Embryonic facial prominence (tissue), 1 donor: Measurements from ENCODE around the gene RXRA.
"Not testable (repeated sequence)": the region's sequence is repeated elsewhere in the genome, so short reads cannot be mapped to it uniquely, and the experiment has no call there.

Experiments
- DNase-seq: peaks from one replicate; pipeline ENCODE4 v3.0.0-alpha.2; 2016; ENCODE audit errors: extremely low spot score

Gene RXRA

DNA sequence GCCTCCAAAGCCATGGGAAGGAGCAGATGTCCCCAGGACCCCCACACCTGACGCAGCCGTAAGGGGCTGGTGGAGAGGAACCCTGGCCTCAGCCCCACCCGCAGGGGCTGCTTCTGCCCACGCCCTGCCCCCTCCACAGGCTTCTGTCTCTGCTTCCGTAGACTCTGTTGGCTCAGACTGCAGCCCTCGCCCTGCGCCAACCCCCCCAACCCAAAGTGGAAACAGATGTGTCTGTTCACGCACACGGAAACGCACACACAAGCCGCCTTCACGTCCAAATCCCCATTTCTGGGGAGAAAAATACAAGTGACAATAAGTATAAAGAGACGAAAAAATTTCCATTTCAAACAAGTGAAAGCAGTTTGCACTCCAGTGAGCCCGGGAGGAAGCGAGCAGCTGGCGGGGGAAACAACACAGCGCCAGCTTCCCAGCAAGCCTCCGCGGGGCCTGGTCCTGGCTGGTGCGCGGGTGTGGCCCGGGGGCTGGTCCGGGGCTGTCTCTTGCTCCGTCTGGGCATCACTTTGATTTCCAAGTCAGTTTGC, 32.6 kb upstream of the RXRA start:
- DNase-seq, result peak; percentile 49

DNA sequence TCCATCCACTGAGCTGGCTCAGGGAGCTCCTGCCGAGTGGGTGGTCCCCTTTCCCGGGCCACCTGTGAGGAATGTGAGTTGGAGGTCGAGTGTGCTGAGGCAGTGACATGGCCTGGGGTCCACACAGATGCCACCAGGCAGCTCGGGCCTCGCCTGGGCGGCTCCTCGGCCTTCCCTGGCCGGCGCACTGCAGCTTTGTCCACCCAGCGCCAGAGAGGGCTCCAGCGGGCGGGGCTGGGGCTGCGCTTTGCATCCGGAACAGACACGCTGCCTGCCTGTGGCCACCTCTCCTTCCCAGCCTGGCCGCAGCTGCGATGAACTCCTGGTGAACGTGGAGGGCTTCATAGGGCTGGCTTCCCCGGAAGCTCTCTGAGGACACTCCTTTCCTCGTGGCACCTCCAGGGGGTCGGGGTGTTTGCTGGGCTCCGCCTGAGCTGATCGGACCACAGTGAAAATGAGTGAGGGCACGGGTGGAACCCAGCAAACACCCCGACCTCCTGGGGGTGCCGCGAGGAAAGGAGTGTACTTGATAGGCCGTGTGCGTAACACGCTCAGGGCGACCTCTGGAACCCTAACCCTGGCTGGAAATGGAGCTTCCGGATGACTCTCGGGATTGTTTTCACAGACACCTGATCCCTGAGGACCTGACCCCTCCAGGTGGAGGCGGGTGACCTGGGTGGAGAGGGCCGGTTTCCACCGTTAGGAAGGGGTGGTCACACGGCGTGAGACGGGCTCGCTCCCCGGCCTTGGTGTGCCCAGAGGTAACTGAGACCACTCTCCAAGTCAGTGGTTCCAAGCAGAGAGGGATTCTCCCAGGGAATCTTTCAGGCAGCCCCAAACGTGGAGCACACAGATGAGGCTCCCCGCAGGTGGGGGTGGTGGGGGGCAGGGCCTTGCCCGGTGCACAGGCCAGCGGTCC, 31.8 kb upstream of the RXRA start:
- DNase-seq, result no peak

DNA sequence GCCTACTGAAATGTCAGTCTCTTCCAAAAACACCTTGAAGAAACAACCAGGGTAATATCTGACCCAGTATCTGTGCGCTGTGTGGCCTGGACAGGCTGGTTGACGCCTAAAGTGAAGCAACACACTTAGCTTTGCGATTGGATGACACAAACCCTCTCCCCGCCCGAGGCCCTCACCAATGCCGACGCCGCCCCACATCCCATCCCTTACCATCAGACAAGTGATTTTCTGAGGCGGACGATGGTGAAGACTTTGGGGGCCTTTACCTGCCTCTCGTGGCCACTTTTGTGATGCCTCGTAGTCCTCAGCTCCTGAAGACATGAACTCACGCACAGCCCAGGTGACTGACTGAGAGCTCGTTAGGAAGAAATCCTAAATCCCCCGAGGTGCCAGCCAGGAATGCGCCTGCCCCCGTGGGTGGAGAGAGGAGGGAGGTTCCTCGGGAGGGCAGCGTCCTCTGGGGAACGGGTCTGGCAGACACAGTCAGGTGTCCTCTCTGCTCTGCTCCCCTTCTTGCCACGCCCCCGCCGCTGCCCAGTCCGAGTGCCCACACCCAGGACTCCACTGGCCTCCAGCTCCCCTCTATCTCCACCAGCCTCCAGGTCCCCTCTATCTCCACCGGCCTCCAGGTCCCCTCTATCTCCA, 31.0 kb upstream of the RXRA start:
- no peak for DNase-seq

DNA sequence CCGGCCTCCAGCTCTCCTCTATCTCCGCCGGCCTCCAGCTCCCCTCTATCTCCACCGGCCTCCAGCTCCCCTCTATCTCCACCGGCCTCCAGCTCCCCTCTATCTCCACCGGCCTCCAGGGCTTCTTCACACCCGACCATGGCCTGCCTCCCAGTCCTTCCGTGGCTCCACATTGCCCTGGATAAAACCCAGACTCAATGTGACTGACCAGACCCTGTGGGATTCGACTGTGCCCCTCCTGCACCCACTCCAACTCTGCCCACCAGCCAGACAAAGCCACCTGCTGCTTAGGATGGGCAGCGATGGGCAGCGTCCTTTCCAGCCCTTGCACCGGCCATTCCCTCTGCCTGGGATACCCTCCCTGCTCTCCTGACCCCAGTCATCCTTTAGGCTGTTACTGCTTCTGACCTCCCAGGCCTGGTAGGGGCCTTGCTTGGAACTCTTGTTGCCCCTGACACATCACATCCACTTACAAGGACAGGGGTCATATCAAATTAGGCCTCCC, 30.5 kb upstream of the RXRA start:
- DNase-seq, result no peak

DNA sequence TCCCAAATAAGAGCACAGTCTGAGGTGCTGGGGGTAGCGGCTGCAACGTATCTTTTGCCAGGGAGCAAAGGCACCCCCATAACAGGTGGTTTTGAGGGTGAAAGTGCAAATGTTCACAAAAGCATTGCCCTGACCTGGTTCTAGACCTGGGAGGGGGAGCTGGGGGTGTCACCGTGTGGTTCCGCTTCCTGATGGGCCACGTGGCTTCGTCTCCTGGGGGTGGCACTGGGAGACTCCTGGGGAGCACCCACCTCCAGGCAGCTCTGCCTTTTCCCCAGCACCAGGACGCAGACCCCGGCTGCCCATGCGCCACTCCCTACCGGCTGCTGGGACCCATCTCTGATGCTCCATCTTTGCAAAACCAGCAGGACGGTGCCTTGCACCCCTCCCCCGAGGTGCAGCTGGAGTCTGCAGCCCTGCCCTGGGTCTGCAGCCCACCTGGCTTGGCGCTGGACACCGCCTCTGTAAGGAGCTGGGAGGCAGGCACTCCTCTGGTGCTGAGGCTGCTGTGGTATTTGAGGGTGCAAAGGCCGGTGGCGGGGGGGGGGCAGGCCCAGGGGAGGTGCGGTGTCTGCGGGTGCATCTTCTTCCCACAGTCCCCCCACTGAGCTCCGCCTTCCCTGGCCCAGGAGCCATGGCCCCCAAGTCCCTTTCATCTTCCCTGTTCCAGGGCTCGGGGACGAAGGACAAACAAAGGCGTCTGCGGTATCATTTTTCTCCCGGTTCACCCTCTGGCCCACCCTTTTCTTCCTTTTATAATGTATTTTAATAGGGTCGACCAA, 29.8 kb upstream of the RXRA start:
- no peak for DNase-seq

DNA sequence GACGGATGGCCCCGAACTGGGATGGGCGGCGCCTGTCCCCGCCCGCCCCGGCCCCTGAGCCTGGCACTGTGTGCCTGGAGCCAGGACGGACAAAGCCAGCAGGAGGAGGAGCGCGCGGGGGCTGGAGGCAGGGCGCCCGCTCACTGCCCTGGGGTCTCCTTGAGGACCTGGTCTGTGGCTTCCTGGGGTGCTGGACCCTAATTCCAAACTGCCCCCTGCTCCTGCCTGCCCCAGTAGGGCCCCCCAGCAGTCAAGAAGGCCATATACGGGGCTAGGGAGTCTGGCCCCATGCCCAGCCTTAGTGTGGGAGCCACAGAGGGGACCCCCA, 29.2 kb upstream of the RXRA start:
- DNase-seq, result no peak

DNA sequence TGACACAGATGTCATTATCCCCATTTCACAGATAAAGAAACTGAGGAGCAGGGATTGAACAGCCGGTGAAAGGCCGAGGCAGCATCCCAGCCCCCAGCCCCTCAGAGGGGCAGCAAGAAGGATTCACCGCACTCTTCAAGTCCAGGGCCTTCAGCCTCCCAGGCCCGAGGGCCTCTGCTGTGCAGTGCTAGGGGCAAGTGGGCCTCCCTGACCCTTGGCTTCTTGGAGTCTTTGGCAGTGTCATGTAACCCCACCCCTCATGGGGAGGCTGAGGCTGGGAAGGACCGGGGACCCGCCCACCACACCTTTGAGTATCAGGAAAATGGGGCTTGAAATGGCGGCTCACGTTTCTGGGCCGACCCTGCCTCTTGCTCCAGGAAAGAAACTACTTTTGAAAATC, 28.7 kb upstream of the RXRA start:
- DNase-seq, result no peak

DNA sequence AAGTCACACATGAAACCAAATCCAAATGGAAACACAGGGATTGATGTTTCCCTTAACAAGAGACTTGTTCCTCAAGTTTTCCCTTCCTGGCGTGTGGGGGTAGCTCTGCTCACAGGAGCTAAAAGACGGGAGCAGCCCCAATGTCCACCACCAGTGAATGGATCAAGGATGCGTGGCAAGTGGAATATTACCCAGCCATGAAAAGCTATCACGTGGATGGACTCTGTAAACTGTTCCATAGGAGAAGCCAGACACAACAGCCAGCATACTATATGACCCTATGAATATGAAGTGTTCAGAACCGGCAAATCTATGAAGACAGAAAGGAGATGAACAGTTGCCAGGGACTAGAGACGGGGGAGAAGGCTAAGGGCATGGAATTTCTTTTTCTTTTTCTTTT, 28.3 kb upstream of the RXRA start:
- DNase-seq, result no peak

DNA sequence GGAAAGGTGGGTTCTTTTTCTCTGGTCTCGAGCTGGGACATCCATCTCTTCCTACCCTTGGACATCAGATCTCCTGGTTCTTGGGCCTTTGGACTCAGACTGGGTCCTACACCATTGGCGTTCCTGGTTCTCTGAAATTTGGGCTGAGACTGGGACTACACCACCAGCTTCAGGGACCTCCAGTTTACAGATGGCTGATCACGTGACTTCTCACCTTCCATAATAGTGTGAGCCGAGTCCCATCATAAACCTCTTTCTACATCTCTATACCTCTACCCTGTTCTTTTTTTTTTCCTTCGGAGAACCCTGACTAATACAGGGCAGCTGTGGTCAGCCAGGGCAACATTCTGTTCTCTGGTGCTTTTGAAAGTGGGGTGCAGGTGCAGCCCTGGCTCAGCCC, 27.2 kb upstream of the RXRA start:
- no peak for DNase-seq

DNA sequence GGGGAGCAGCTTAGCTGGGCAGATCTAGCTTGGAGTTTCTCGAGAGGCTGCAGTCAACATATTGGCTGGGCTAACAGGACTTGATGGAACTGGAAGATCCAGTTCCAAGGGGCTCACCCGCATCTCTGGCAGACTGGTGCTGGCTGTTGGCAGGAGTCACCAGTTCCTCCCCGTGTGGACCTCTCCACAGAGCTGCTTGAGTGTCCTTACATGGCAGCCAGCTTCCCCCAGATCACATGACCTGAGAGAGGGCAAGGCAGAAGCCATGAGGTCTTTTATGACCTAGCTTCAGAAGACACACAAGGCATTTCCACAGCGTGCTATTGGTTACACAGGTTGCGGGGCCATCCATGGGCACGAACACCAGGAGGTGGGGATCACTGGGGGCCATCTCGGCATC, 26.4 kb upstream of the RXRA start:
- DNase-seq, result no peak

DNA sequence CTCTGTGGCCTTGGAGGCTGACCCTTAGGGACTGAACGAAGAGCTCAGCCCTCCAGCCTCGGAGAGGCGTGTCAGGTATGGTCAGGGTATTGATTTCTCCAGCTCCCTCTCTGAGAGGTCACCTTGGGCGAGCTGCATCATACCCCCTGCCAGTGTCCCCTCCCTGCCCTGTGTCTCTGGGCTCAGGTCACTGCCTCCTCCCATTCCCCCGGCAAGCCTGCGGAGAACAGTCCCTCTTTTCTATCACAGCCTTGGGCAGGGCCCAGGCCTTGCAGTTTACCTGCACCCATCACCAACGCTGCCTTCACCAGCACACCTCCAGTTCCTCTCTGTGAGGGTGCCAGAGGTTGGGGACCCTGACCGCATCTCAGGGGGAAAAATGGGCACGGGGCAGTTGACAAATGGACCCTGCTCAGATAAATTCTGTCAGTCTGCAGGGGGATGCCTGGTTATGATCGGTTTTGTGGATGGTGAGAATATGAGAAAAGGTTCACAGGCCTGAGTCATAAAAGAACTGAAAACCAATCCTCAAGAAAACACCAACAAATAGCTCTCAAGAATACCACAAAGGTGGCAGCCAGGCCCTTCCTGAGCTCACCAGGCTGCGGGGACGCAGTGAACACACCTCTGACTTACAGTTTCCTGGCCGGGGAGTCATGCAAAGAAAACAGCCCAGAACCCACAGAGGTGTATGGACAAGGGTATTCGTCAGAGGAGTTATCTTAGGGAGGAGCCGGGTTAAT, 24.7 kb upstream of the RXRA start:
- DNase-seq, result no peak

DNA sequence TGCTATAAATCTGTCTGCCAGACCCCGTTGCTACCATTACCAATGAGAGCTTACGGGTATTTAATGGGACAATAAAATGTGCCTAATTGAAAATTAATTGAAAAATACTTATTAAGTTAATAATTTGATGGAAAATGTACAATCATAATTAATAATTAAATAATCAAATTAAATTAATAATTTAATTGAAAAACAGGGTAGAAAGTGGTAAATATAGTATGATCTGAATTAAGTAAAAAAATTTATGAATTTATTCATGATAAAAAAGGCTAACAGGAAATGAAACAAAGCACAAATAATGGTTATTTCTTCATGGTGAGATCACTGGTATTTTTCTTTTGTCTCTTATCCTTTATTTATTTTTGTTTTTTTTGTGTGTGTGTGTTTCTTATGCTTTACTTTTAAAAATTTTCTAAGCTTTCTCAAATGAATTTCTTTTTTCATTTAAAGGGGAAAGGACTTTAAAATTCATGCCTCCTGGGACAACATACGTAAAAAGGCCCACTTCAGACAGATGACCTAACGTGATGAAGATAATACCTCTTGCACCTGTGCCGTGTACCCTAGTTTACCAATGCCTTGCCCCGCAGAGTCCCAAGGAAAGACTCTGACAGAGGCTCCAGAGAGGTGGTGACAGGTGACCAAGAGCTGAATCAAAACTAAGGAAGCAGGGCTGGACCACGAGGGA, 24.0 kb upstream of the RXRA start:
- no peak for DNase-seq

DNA sequence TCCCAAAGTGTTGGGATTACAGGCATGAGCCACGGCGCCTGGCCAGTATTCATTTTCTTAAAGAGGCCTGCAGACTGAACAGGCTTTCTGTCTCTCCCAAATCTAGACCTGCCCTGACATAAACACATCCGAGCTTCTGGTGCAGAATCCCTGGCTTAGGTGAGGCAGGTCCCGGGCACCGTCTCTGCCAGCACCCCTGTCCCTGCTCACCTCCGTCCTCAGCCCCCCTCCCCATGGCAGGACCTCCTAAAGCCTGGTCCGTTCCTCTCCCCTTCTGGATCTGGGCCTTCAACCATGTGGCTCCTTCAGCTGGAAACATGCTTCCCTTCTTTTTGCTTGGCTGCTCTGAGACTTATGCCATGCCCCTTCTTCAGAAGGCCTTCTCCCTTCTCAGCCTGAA, 22.7 kb upstream of the RXRA start:
- no peak for DNase-seq

DNA sequence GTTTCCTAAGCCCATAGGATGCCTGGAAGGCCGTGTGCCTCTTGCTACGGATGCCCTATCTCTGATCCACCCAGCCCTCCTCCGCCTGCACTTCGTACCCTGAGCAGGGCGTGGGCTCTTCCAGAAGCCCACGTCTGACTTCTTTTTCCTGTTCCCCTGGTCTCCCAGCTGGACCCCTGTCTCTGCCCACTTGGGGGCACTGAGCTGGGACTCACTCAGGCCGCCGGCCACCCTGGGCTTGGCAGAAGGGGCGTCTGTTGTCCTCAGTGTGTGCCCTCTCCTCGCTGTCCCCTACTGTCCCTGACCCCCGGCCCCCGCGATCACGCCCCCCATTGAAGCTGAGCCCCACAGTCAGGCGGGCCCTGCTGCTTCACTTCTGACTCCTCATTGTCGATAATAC, 22.0 kb upstream of the RXRA start:
- DNase-seq, result no peak

DNA sequence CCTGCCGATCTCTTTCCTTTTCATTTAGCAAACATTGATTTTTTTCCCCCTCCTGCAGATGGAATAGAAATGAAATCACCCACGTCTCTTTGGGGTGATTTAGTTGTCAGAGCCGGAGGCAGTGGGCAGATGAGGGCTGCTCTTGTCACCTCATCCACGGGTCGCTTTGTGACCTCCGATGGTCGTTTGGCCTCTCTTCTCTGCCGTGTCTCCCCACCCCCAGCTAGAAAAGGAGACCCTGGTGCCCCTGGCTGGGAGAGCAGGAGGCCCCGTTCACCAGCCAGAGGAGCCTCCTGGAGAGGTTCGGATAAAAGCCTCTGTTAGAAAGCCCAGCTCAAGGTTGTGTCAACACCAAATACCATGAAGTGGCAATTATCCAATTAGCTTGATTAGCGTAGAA, 21.6 kb upstream of the RXRA start:
- no peak for DNase-seq

DNA sequence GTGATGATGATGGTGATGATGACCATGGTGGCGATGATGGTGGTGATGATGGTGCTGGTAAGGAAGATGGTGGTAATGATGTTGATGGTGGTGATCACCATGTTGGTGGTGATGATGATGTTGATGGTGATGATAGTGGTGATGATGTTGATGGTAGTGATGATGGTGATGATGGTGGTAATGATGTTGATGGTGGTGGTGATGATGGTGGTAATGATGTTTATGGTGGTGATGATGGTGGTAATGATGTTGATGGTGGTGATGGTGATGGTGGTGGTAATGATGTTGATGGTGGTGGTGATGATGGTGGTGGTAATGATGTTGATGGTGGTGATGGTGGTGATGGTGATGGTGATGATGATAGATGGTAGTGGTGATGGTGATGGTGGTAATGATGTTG, 20.7 kb upstream of the RXRA start:
- no peak for DNase-seq

DNA sequence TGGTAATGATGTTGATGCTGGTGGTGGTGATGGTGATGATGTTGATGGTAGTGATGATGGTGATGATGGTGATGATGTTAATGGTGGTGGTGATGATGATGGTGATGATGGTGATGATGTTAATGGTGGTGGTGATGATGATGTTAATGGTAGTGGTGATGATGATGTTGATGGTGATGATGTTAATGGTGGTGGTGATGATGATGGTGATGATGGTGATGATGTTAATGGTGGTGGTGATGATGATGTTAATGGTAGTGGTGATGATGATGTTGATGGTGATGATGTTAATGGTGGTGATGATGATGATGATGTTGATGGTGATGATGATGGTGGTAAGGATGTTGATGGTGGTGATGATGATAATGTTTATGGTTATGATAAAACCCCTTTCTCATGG, 20.2 kb upstream of the RXRA start:
- DNase-seq, result not testable (repeated sequence)

DNA sequence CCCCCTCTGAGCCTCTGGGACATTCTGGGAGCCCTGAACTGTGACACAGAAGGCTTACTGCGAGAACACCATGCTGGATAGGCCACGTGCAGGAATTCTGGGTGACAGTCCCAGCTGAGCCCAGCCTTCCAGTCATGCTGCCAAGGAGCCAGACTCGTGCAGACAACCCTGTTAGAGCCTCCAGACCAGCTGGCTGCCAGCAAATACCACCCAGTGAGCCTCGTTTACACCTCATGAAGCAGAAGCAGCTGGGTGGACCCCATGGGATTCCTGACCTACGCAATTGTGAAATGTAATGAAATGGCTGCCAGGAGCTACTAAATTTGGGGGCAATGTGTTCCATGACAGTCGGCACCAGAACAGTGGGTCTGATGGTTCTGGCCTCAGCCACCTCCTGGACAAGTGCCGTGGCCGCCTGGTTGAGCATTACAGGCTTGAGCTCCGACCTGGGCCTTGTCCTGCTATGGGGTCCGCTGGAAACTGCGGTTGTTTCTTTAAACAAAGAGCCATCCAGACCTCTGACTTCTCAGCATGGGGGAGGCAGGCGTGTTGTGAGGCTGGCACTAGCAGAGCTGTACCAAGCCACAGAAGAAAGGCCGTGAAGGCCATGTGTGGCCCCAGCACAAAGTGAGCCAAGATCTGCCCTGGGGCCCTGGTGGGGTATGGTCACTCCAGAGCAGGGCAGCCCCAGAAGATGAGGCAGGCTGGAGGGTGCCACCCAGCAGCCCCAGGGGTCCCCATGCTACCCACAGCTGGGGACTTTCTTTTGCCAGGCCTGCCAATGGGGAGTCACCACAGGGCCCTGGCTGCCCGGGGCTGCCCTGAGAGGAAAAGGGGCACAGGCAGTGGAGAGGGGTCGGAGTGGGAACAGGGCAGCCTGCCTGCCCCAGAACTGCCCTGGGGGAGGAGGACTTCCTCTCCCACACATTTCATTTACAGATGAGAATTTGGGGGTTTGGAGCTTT, 19.3 kb upstream of the RXRA start:
- no peak for DNase-seq

DNA sequence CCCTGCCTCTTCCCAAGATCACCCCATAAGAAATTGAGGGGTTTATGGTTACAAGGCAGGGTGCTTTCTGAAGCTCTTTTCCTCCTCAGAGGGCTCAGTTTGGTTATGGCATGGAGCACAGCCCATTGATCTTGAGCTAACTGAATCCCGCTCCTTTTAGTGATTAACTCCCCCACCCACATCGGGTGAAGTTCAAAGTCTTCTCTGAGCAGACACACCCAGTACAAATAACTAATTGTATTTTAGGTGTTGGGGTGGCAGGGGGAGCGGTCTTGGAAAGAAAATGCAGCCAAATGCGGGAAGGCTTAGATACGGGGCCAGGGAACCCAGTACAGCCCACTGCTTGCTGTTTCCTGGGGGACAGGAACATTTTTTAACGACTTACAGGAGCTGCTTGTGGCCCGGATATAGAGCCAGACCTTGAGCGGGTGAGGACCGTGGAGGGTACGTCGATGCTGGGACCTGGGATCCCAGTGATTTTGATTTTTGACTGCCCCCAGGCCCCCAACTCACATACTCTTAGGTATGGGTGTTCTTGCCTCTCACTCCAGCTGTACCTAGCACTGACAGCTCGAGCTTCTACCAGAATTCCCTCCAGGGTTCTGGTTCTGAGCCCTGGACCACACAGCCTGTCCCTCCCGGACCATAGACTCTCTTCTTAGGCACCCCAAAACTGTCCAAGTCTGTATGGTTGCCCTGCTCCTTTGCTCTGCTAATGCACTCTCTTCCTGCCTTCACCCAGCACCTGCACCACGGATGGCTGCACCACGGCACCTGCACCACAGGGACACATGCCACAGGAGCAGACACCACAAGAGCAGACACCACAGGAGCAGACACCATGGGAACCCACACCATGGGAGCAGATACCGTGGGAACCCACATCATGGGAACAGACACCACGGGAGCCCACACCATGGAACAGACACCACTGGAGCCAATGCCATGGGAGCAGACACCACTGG, 18.3 kb upstream of the RXRA start:
- DNase-seq, result no peak
